DMS114 treated with DMSO at 0.1 percent for 48 hours (cell line): ENCODE results near the gene DMAP1.

Experiments
- DNase-seq: peaks from one replicate; lab custom pipeline; 2025; ENCODE audit not compliant: unreplicated experiment; lab: John Stamatoyannopoulos, UW

The DMAP1 gene

DNA sequence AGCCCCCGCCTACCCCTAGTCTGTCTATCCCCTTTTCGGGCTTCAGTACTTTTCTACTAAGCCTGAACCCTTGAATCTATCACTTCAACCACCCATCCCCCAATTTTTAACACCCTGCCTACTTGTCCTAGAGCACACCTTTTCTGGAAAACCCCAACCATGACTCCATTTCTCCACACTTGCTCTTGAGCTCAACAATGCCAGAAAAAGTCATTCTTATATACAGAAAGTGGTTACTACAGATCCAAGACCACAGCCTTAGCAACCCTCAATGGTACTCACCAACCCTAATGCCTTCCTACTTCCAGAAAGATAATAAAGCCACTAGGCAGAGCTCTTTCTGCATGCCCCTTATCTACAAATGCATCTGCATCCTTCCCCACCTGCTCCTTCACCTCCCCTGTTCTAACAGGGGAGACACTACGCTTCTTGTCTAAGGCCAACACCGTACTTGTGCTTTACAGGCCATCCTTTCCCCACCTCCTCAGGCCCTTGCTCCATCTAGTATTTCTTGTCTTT lies 41.2 kb downstream of the DMAP1 start:
- no peak for DNase-seq

DNA sequence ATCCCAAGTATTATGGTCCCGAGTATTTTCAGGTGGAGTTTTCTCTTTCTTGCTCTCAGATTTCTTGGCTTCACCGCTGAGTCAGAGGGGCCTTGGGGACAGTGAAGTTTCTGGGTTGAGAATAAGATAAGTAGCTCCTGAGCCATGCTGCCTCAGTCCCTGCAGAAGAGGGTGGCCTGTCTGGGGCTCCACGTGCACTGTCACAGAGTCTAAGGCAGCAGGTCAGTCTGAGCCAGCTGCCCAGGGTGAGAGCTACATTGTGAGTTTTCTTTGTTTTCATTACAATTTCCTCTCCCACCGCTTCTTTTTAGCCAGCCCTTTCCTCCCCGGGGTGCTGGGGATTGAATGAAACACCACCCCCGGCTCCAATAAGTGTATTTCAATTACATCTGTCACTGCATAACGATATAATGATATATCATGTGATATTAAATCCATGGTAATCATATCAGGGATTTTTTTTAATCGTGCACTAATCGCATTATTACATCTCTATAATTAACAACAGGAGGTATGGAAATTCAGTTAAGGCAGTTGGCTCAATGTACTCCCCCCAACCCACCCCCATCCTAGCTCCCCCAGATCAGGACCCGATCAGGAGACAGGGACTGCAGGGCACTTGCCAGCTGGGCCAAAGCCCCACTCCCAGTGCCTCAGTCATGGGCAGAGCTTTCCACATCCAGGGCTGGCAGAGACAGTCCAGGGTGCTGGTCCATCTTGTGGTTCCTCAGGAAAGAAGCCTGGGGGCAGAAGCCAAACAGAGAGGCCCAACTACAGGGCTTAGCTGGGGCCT lies 43.7 kb downstream of the DMAP1 start:
- no peak for DNase-seq

DNA sequence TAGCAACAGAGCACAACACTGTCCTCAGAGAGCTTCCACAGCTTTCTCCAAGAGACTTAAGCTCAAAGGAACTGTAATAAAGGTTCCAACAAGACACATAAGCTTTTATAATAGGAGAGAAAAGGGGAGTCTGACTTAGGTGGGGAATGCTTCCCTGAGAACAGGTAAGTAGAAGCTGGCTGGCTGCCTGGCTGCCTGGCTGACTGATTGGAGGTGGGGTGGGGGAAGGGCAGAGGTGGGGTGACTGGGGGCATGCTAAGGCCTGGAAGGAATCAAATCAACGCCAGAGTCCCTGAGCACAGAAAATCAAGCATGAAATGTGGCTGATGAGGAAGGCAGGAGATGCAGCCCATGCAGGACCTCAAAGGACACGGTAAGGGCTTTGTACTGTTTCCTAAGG lies 45.8 kb downstream of the DMAP1 start:
- DNase-seq, result no peak

DNA sequence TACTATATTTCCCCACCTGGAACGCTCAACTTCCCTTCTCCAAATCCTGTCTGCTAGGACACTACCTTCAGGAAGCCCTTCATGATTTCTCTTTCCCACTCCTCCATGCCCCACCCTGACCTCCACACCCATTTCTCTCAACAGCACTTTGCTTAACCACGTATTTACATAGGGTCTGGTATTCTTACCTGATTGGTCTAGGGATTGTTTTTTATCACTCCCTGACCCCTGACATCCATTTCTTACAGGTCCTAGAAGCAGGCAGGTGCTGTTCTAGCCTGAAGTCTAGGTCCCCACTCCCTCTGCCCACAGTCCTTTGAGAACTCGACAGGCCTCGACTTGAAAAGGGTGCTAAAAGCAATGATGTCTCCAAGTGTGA lies 47.5 kb downstream of the DMAP1 start:
- DNase-seq, result no peak

DNA sequence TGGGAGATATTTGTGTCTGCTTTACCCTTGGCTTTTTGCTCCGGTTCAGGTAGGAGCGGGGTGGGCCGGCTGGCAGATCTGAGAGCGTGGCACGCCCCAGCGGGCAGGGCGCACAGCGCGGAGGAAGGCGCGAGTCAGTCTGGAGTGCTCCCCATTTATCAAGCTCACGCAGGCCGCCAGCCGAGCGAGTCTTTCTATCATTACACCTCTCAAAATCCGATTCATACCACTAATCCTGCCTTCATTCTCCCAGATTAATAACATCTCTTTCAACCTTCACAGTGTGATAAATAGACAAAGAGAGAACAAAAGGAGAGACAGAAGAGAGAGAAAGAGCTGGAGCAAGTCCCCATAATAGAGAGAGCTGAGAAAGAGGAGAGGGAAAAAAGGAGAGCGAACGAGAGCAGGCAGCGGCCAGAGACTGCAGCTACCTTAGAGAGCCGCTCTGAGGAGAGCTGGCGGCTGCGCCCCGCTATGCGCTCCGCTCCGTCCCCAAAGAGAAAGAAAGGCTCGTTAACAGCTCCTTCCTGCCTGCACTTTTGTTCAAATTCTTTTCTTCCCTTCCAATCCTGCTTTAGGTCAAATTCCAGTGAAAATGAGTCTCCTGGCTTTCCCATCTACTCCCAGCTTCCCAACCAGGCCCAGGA lies 48.0 kb downstream of the DMAP1 start:
- no peak for DNase-seq

DNA sequence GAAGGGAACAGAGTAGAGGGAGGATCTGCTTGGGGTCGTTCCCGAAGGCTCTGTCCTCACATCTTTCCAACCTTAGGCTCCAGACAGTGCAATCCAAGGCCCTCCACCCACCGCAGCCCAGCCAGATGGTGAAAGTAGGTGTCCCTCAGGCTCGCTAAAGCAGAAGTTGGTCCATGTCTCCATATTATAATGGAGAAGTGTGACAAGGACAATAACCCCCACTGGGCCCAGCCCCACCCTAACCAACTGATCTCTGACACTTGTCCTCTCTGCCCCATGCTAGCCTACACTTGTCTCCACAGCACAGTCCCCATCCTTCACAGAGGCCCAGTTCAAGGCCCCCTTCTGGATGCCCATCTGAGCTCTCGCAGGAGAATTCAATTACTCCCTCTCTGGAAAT lies 48.7 kb downstream of the DMAP1 start:
- DNase-seq, result no peak

DNA sequence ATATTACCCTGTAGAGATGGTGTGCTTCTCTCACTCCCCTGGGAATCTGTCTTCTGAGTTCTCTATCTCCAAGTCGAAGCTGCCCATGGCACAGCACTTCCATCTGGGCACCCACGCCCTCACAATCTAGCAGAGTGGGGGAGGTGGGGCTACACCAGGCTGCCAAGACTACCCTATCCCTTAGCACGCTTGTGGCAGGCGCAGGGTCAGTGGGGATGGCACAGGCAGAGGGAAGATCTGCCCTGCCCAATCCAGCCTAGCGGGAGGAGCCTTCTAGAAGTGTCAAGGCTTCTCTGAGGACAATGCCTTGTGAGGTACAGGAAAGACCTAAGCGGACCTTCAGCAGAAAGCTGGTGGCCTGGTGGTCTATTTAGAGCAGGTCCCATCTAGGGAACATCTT lies 49.1 kb downstream of the DMAP1 start:
- DNase-seq, result no peak

DNA sequence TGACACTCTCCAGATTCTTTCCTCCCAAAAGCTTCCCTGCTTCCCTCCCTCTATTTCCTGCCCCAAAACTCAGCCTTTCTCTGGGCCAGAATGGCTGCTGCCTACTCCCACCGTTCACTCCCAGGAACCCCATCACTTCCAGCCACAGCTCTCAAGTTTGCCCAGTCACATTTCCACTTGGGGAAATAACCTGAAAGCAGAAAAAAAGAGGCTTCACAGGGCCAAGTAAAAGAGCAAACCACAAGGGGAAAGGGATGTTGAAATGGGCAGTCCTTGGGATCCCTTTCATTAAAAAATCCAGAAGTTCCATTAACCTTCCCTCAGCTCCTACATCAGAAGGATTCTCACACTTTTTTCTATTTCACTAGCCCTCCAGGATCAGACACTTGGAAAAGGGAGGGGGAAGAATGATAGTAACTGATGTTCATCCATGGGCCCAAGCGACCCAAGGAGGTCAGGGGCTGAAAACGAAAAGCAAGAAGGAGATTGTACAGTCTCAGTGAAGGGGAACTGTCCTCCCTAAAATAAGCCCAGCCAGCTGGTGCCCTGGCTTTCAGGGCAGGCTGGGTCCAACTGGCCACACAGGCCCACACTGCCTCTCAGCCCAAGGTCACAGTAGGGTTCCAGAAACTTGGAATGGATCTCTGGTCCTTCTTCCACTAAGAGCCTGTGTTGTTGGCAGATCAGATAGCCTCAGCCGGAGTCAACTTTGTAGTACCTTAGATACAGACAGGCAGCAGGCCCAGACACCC lies 49.7 kb downstream of the DMAP1 start:
- no peak for DNase-seq

DNA sequence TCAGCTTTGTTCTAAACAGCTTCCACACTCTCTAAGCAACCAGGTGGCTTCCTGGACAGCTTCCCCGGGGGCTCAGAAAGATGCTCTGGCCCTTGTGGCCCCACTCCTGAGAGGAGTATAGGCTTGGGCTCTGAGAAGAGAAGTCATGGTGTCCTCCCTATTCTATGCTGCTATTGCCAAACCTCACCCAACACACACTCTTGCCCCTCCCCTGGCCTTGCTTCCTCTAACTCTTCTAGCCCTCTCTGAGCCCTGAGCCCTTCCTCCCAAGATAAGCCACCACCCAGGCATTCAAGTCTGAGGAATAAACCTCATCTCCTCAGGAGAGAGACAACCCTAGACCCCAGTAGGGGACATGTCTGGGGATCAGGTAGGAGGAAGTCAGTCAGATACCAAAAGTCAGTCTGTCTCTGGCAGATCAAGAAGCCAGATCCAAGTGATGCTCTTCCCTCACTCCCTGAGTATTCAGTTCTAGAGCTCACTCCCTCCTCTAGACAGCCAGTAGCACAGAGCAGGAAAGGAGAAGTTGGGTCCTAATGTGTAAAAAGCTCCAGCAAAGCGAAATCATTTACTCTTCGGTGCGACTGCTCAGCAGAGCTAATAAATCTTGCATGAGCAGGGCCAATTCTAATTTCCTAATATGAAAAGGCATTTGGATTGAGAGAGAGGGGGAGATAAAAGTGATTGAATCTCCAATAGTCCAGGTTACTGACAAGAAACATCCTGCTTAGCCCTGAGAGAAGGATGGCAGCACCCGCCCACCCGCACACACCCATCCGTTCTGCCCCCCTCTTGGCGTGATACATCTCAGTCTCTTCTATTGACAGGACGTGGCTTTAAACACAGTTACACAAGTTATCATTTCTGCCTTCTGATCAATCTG lies 50.5 kb downstream of the DMAP1 start:
- no peak for DNase-seq

DNA sequence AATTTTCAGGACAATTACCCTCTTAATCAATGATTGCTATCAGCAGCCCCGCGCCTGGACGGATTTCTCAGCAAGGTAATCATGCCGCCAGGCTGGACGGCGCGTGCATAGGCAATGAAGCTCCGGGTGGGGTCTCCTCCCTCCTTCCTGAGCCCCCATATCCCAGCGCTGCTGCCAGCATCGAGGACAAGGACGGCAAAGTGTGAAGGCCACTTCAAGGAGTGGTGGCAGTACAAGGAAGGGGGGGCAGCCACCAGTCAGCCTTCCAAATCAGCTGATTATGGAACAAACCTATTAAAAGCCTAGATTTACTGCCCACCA lies 51.1 kb downstream of the DMAP1 start:
- DNase-seq, result no peak

DNA sequence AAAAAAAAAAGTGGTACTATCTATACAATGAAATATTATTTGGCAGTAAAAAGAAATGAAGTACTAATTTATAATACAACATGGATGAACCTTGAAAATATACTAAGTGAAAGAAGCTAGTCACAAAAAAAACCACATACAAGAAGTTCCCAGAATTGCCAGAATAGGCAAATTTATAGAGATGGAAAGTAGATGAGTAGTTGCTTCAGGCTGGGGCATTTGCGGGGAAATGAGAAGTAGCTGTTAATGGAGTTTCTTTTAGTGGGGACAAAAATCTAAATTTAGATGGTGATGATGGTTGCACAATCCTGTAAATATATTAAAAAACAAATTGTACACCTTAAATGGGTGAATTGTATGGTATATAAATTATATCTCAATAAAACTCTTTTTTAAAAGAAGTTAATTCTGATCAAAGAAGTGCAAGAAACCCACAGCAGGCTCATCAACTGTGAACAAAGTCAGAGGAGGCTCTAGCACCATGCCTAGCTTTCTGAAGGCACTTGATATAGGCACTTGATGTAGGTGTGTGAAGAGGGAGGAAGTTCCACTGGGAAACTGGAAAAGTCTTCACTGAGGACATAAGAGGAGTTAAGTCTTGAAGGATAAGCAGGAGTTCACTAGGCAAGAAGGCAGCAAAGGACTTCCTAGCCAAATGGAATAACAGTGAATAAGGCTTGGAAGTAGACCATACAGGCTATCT lies 52.5 kb downstream of the DMAP1 start:
- no peak for DNase-seq

DNA sequence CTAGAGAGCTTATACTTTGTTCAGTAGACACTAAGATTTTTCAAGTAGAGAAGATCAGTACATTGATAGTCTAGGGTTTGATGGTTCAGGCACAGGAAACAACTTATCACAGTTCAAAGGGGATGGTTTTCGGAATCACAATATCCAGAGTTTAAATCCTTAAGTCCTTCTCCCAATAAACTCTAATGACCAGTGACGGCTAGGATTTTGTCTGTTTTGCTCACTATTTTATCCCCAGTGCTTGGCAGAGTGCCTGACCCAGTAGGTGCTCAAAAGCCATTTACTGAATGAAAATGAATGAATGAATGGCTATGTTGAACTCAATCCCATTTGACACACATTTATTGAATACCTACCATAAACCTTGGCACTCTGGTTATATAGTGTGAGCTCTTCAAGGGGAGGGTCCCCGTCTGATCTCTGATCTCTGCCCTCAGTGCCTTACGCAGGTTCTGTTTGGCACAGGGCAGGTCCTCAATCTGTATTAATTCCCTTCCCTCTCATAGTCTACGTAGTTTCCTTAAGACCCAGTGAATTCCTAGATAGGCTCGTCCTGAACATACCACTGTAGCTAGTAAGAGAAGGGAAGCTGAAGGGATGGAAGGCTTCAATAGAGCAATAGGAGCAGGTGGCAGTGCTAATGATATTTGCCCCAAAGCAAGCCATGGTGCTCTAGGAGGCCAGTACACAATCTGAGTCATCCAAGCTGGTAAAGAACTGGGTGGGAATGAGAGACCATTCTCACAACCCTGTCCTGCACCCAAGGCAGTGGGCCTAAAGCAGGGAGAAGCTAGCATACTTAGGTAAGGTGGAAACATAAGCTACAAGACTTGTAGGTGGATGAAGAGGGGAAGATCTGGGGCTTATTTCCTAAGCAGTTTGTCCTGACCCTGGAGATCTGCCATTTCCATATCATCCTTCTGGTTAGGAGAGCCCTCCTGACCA lies 53.4 kb downstream of the DMAP1 start:
- DNase-seq, result no peak

DNA sequence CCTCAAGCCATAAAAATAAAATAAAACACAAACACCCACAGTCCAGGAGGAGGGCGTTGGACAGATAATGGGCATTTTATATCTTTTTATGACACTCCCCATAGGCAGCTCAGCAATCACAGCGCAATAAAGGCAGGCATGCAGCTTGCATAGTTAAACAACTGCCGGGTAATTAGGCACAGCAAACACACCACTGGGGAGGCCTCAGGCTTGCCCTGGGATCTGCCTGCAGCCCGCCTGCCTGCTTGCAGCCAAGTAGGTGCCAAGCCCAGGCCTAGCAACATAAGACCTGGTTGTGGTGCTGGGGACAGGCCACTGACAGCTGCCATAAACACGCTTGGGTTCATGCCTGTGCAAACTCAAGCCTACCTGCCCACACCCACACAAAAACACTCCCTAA lies 54.2 kb downstream of the DMAP1 start:
- no peak for DNase-seq

DNA sequence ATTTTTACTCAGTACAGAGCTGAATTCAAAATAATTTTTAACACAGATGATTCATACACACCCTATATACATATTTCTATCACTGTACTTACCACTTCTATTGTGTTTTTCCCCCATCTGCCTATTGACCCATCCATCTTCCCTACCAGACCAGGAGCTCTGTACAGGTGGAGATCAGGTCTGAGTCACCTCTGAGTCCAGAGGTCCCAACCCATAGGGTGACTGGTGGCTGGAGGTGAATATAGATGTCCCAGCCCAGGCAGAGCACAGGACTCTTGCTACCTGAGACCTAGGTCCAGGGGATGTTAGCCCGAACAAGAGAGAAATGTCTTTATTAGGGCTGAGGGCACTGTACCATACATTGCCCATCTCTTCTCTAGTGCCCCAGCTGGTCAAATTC lies 54.8 kb downstream of the DMAP1 start:
- no peak for DNase-seq
